ENCODE results near the gene ARL8A. TPM values are rescaled to one million over a fixed set of nuclear protein-coding genes. Genes with fewer than 3 reads are reported as not detected.

ARL8A gene
- total RNA-seq, 4 donors from 2014 or later, result 28.2 to 53.5 (median 49.8) TPM

DNA sequence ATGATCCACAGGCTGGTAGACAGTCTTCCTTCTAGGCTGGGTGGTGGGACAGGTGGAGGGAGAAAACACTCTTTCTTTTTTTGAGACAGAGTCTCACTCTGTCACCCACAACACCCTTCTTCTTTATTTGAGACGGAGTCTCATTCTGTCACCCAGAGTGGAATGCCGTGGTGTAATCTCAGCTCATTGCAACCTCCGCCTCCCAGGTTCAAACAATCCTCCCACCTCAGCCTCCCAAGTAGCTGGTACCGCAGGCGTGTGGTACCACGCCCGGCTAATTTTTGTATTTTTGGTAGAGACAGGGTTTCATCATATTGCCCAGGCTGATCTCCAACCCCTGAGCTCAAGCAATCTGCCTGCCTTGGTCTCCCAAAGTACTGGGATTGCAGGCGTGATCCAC is 18.9 kb downstream of the ARL8A start:
- no peak for ATAC-seq
- Histone ChIP-seq H3K27me3 (no peaks in the 10 kb centered on the region), H3K4me3 (no peak overlapping the region), H3K9me3 (no peaks in the 10 kb centered on the region), H3K4me1 (no peaks in the 10 kb centered on the region), H3K27ac (no peak overlapping the region), H3K36me3 (no peaks in the 10 kb centered on the region)
- no peak for TF ChIP-seq POLR2A (IDR thresholded peaks at IDR 0.05)
- TF ChIP-seq, protein P1, sequence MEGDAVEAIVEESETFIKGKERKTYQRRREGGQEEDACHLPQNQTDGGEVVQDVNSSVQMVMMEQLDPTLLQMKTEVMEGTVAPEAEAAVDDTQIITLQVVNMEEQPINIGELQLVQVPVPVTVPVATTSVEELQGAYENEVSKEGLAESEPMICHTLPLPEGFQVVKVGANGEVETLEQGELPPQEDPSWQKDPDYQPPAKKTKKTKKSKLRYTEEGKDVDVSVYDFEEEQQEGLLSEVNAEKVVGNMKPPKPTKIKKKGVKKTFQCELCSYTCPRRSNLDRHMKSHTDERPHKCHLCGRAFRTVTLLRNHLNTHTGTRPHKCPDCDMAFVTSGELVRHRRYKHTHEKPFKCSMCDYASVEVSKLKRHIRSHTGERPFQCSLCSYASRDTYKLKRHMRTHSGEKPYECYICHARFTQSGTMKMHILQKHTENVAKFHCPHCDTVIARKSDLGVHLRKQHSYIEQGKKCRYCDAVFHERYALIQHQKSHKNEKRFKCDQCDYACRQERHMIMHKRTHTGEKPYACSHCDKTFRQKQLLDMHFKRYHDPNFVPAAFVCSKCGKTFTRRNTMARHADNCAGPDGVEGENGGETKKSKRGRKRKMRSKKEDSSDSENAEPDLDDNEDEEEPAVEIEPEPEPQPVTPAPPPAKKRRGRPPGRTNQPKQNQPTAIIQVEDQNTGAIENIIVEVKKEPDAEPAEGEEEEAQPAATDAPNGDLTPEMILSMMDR (IDR thresholded peaks at IDR 0.05 in 4 of 5, conservative IDR thresholded peaks at IDR 0.05 in 1 of 5), result no peak
- no peak for DNase-seq
- in situ Hi-C loops (cut with MboI; ENCODE audit: low sequenced_read_pairs in 4 of 4) (loop anchor here in 3 of 4 donors (25.0 kb wide), 1 partner anchor 238 kb away; the partner anchor contains the start of gene SHISA4 (in 3 of the 3)), intact Hi-C loops (cut with DNase I; ENCODE audit: low total_unique reads) (no loop called here)

DNA sequence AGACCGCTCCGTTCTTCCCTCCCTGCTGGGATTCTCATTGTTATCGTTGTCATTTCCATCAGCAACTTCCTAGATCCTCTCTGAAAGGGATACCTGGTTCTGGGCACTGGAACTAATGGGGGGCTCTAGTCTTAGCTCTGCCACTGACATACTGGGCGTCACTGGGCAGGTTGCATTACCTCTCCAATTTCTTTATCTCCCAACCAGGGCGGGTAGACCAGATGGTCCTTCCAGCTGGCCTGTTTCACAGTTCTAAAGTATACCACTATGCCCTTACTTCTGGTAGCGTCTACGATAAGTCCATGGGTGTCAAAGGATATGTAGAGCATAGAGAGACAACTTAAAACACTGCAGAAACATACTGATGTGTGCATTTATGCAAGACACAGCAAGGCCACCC is 20.4 kb downstream of the ARL8A start:
- intact Hi-C loops (cut with DNase I; ENCODE audit: low total_unique reads) (no loop called here), in situ Hi-C loops (cut with MboI; ENCODE audit: low sequenced_read_pairs in 4 of 4) (no loop called here)
- ATAC-seq, result no peak
- Histone ChIP-seq H3K27ac (no peak overlapping the region), H3K36me3 (no peaks in the 10 kb centered on the region), H3K4me3 (no peak overlapping the region), H3K9me3 (no peaks in the 10 kb centered on the region), H3K27me3 (no peaks in the 10 kb centered on the region), H3K4me1 (no peaks in the 10 kb centered on the region)
- DNase-seq, result no peak
- TF ChIP-seq POLR2A (IDR thresholded peaks at IDR 0.05), result no peak
- TF ChIP-seq, protein P1 (IDR thresholded peaks at IDR 0.05 in 4 of 5, conservative IDR thresholded peaks at IDR 0.05 in 1 of 5), result no peak

DNA sequence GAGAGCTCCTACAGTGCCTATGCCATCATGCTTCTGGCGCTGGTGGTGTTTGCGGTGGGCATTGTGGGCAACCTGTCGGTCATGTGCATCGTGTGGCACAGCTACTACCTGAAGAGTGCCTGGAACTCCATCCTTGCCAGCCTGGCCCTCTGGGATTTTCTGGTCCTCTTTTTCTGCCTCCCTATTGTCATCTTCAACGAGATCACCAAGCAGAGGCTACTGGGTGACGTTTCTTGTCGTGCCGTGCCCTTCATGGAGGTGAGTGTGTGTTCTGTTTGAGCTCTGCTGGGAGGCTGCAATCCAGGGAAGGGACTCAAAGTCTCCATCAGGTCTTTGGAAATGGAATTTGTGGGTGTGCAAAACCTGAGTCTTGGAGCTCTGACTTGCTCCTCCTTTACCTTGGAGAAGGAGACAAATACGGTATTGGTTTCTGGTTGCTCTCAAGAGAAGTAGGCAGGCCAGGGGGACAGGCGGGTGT is 21.2 kb downstream of the ARL8A start:
- Histone ChIP-seq H3K9me3 (no peaks in the 10 kb centered on the region), H3K36me3 (no peaks in the 10 kb centered on the region), H3K4me3 (no peak overlapping the region), H3K4me1 (no peaks in the 10 kb centered on the region), H3K27me3 (no peaks in the 10 kb centered on the region), H3K27ac (no peak overlapping the region)
- ATAC-seq (no peak), DNase-seq (no peak)
- TF ChIP-seq POLR2A (IDR thresholded peaks at IDR 0.05), result no peak
- TF ChIP-seq, protein P1 (IDR thresholded peaks at IDR 0.05 in 4 of 5, conservative IDR thresholded peaks at IDR 0.05 in 1 of 5), result no peak
- intact Hi-C loops (cut with DNase I; ENCODE audit: low total_unique reads) (no loop called here), in situ Hi-C loops (cut with MboI; ENCODE audit: low sequenced_read_pairs in 4 of 4) (no loop called here)

DNA sequence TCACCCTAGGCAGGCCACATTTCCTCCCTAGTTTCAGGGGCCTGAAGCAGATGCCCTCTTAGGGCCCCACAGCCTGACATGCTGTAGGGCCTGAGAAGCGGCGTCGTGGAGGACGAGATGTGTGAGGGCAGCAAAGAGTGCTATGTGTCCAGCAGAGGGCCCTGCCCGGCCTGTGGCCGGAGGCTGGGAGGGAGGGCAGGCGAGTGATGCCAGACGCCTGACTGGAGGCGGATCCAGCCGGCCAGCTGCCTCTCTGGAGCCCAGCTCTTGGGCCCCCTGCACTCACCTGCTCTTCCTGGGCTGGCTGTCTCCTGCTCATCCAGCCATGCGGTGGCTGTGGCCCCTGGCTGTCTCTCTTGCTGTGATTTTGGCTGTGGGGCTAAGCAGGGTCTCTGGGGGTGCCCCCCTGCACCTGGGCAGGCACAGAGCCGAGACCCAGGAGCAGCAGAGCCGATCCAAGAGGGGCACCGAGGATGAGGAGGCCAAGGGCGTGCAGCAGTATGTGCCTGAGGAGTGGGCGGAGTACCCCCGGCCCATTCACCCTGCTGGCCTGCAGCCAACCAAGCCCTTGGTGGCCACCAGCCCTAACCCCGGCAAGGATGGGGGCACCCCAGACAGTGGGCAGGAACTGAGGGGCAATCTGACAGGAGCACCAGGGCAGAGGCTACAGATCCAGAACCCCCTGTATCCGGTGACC is 21.8 kb downstream of the ARL8A start, which contains the start of gene GPR37L1:
Gene GPR37L1 (plus strand): TSS at position 279 of the 697 bp plus-strand sequence. CDS start 47 bp downstream, at position 326.
- H3K36me3 ChIP-seq, result no peaks in the 10 kb centered on the region
- no peaks in the 10 kb centered on the region for H3K4me1 ChIP-seq
- H3K27me3 ChIP-seq, result no peaks in the 10 kb centered on the region
- TF ChIP-seq, protein P1 (IDR thresholded peaks at IDR 0.05 in 4 of 5, conservative IDR thresholded peaks at IDR 0.05 in 1 of 5), result peak in 3 of 5 experiments; percentile 19 to 34 (median 26)
- no peak for TF ChIP-seq POLR2A (IDR thresholded peaks at IDR 0.05)
- in situ Hi-C loops (cut with MboI; ENCODE audit: low sequenced_read_pairs in 4 of 4) (no loop called here), intact Hi-C loops (cut with DNase I; ENCODE audit: low total_unique reads) (no loop called here)
- no peak within 1 kb of the TSS for H3K27ac ChIP-seq
- DNase-seq, result no peak
- no peak within 1 kb of the TSS for H3K4me3 ChIP-seq
- H3K9me3 ChIP-seq, result no peaks in the 10 kb centered on the region
- peak; percentile 40 to 43 for ATAC-seq

All from gastrocnemius medialis (tissue), 4 donors.